ENCODE measurements around the gene GFRA4. TPM values are rescaled to one million over a fixed set of nuclear protein-coding genes. Genes with fewer than 3 reads are reported as not detected.

The GFRA4 gene
- total RNA-seq, 1 experiment from 2014 or later: not detected

DNA sequence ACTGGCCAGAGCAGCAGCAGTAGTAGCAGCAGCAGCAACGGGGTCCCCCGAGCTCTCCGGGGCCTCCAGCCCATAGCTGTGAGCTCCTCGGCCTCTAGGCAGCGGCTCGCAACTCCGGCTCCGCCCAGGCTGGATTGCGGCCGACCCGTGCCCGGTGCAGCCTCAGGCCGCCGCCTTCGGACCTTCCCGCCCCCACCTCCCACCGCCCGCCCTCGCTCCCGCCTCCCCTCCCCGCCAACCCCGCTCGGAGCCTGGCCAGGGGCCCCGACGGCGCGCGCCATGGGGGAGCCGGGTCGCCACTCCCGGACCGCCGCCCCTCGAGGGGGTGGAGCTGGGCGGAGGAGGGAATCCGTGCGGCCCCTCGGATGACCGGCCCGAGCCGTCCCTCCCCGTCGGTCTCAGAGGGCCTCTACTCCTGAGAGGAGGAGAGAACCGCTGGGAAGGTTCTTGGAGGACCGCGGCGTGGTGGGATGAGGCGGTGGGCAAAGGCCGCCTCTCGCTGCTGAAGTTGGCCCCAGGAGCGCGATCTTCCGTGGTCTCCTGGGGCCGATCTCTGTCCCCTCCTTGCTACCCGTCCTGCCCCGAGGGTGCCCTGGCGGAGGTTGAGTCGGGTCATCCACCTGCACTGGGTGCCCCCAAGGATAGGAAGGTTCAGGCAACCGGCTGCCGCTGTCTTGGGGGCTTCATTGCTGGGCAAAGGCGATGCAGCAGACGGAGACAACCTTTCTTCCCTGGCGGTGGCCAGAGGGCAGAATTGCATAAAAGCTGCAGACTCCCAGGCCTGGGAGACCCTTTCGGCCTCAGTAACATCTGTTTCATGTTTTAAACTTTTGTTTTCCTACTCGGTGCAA lies 19.0 kb upstream of the GFRA4 start, which contains the start of gene ADAM33:
Gene ADAM33, minus strand, starts transcription at position 80 of the 851 bp plus-strand sequence. Its CDS starts 6 bp downstream, at position 74.
- Mint-ChIP-seq H3K27me3 (ENCODE audit: insufficient read depth, unreplicated experiment) (no peaks in the 10 kb centered on the region), H3K4me1 (ENCODE audit: insufficient read depth, unreplicated experiment) (peaks cover 9% of the 10 kb centered on the region), H3K27ac (ENCODE audit: low read depth, unreplicated experiment) (no peak within 1 kb of the TSS), H3K9me3 (ENCODE audit: unreplicated experiment) (no peaks in the 10 kb centered on the region), H3K36me3 (ENCODE audit: insufficient read depth, unreplicated experiment) (no peaks in the 10 kb centered on the region), H3K4me3 (ENCODE audit: unreplicated experiment) (no peak within 1 kb of the TSS)
- intact Hi-C loops (cut with micrococcal nuclease): no loop called here
- DNase-seq (ENCODE audit: unreplicated experiment): no peak
- POLR2A ChIA-PET: no interaction called here
- CTCF ChIA-PET: interaction anchor here (0.5 to 1.1 kb wide), 4 partner anchors 78 to 210 kb away, joined by 3 to 4 read pairs (median 3); no protein-coding TSS in a partner anchor
- TF ChIP-seq, protein P1, sequence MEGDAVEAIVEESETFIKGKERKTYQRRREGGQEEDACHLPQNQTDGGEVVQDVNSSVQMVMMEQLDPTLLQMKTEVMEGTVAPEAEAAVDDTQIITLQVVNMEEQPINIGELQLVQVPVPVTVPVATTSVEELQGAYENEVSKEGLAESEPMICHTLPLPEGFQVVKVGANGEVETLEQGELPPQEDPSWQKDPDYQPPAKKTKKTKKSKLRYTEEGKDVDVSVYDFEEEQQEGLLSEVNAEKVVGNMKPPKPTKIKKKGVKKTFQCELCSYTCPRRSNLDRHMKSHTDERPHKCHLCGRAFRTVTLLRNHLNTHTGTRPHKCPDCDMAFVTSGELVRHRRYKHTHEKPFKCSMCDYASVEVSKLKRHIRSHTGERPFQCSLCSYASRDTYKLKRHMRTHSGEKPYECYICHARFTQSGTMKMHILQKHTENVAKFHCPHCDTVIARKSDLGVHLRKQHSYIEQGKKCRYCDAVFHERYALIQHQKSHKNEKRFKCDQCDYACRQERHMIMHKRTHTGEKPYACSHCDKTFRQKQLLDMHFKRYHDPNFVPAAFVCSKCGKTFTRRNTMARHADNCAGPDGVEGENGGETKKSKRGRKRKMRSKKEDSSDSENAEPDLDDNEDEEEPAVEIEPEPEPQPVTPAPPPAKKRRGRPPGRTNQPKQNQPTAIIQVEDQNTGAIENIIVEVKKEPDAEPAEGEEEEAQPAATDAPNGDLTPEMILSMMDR (IDR thresholded peaks at IDR 0.05; ENCODE audit: unreplicated experiment): no peak
- no TSS peak for BruUV-seq (replicated peaks)

DNA sequence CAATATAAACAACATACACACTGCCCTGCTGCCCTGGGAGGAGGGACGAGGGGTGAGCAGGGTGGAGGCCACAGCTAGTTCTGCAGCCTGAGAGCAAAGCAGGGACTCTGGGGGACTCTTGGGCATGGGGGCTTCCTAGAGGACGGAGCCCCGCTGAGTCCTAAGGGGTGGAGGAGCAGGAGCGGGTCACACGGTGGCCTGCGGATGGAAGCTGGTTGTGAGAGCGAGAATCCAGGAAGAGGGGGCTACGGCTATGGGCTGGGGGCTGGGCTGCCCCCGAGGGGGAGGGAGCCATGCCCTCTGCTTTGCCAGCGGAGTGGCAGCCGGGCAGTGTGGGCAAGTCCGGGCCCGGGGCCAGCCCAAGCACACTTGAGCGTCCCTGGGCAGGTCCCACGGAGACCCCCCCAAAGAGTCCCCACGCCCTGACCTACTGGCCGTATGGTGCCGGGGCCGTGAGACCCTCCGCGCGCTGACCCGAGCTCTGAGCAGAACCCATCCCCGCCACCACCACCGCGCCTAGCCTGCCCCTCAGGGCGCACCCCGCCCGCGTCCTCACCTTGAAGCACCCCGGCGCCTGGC lies 18.2 kb upstream of the GFRA4 start:
- POLR2A ChIA-PET: interaction anchor here (0.7 kb wide), 2 partner anchors 15 to 30 kb away, joined by 3 read pairs; no protein-coding TSS in a partner anchor
- Mint-ChIP-seq H3K9me3 (ENCODE audit: unreplicated experiment) (no peaks in the 10 kb centered on the region), H3K27me3 (ENCODE audit: insufficient read depth, unreplicated experiment) (peaks cover 5% of the 10 kb centered on the region), H3K27ac (ENCODE audit: low read depth, unreplicated experiment) (no peak overlapping the region), H3K4me3 (ENCODE audit: unreplicated experiment) (no peak overlapping the region), H3K4me1 (ENCODE audit: insufficient read depth, unreplicated experiment) (peaks cover 2% of the 10 kb centered on the region), H3K36me3 (ENCODE audit: insufficient read depth, unreplicated experiment) (no peaks in the 10 kb centered on the region)
- no TSS peak for BruUV-seq (replicated peaks)
- DNase-seq (ENCODE audit: unreplicated experiment): no peak
- TF ChIP-seq, protein P1 (IDR thresholded peaks at IDR 0.05; ENCODE audit: unreplicated experiment): no peak
- intact Hi-C loops (cut with micrococcal nuclease): no loop called here
- CTCF ChIA-PET: interaction anchor here (1.1 to 8.9 kb wide), 2 partner anchors 27 to 174 kb away, joined by 4 to 154 read pairs; no protein-coding TSS in a partner anchor

DNA sequence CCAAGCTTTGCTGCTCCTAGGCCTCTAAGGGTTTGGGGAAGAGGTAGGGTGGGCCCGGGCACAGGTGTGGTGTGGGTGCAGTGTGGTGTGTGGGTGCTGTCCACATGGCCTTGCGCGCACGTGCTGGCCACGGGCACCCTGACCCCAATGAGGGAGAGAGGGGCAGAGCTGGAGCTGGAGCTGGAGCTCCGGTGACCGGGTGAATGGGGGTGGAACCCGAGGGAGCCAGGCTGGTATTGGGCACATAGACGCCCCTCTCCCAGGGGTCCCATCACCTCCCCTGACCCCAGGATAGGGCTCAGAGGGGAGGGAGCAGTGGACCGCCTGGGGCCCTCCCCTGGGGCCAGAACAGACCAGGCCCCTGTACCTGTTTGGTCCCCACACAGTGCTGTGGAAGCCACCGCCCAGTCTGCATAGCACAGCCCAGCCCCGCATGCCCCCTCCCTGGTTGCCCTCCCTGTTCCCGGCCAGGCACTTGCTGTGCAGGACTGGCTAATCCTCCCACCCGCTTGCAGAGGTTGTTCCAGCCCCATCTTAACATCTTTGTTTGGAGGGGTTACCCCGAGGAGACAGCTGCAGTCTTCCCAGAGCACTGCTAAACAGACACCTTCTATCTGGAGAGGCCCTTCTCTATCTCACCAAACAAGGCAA lies 17.6 kb upstream of the GFRA4 start:
- intact Hi-C loops (cut with micrococcal nuclease): no loop called here
- ChIA-PET CTCF (interaction anchor here (0.6 to 8.9 kb wide), 4 partner anchors 28 to 174 kb away, joined by 3 to 154 read pairs (median 6); partner anchors contain the start of gene ADISSP), POLR2A (interaction anchor here (0.6 to 0.7 kb wide), 3 partner anchors 15 to 107 kb away, joined by 3 read pairs; no protein-coding TSS in a partner anchor)
- H3K27ac Mint-ChIP-seq (ENCODE audit: low read depth, unreplicated experiment): no peak overlapping the region
- no peaks in the 10 kb centered on the region for H3K9me3 Mint-ChIP-seq (ENCODE audit: unreplicated experiment)
- TF ChIP-seq, protein P1 (IDR thresholded peaks at IDR 0.05; ENCODE audit: unreplicated experiment): no peak
- no peak for DNase-seq (ENCODE audit: unreplicated experiment)
- no peak overlapping the region for H3K4me3 Mint-ChIP-seq (ENCODE audit: unreplicated experiment)
- BruUV-seq (replicated peaks): no TSS peak
- H3K27me3 Mint-ChIP-seq (ENCODE audit: insufficient read depth, unreplicated experiment): peaks cover 11% of the 10 kb centered on the region
- no peaks in the 10 kb centered on the region for H3K36me3 Mint-ChIP-seq (ENCODE audit: insufficient read depth, unreplicated experiment)
- no peaks in the 10 kb centered on the region for H3K4me1 Mint-ChIP-seq (ENCODE audit: insufficient read depth, unreplicated experiment)

Measured in MCF 10A (cell line).